Muscle of back (tissue), 11 donors: ENCODE data around the gene APOC1. TPM values are rescaled to one million over a fixed set of nuclear protein-coding genes. Genes with fewer than 3 reads are reported as not detected.
"Not testable (repeated sequence)": the region's sequence is repeated elsewhere in the genome, so short reads cannot be mapped to it uniquely, and the experiment has no call there.

Source experiments
- DNase-seq, 3 donors: peaks; one replicate each; pipeline versions ENCODE4 v3.0.0 to v3.0.0-alpha.2; 2013
- polyA plus RNA-seq, 10 donors: library from polyadenylated mRNA; unstranded; fragments of 120-200 nt; gene quantifications; one replicate each; pipeline ENCODE4 v1.2.1, GENCODE V29; 2013; ENCODE audit not compliant: insufficient read length in 10 of 10

Gene APOC1
- polyA plus RNA-seq, 10 donors, result 11.5 to 23.3 (median 13.7) TPM

DNA sequence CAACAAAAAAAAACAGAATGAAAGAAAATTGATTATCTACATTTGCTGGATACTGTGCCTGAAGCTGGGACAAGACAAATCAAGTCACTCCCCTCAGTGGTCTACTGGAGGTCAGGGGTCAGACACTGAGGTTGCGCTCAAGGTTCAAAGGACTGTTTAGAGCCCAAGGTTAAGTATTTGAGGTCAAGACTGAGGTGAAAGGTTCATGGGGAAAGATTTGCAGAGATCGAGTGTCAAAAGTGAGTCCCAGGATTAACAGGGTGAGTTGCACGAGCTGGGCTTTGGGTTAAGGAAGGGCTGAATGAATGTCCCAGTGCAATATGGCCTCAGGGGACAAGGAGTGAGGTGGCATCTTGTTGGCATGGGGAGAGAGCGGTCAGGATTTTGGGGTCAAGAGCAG is 26.8 kb upstream of the APOC1 start:
- DNase-seq, result no peak

DNA sequence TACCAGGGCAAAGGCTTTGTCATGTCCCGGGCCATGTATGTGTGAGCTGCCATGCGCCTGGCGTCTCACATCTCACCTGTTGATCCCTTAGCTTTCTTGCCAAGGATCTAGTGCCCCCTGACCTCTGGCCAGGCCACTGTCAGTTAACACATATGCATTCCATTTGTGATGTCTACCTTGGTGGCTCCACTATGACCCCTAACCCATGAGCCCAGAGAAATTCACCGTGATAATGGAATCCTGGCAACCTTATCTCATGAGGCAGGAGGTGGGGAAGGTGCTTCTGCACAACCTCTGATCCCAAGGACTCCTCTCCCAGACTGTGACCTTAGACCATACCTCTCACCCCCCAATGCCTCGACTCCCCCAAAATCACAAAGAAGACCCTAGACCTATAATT is 26.1 kb upstream of the APOC1 start:
- DNase-seq, result not testable (repeated sequence)

DNA sequence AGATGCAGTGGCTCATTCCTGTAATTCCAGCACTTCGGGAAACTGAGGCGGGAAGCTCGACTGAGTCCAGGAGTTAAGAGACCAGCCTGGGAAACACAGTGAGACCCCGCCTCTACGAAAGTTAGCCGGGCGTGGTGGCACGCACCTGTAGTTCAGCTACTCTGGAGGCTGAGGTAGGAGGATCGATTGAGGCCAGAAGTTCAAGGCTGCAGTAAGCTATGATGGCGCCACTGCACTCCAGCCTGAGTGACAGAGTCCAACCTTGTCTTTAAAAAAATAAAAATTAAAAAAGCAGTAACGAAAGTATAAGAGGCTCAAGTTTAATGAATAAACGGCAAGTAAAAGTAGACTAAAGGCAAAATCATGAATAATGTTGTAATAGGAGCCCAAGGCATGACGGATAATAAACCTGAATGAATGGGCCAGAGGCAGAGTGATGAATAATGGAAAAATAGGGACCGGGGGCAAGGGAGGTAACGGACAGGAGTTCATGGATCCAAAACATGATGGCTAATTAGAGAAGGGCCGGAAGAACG is 24.5 kb upstream of the APOC1 start:
- no peak for DNase-seq

DNA sequence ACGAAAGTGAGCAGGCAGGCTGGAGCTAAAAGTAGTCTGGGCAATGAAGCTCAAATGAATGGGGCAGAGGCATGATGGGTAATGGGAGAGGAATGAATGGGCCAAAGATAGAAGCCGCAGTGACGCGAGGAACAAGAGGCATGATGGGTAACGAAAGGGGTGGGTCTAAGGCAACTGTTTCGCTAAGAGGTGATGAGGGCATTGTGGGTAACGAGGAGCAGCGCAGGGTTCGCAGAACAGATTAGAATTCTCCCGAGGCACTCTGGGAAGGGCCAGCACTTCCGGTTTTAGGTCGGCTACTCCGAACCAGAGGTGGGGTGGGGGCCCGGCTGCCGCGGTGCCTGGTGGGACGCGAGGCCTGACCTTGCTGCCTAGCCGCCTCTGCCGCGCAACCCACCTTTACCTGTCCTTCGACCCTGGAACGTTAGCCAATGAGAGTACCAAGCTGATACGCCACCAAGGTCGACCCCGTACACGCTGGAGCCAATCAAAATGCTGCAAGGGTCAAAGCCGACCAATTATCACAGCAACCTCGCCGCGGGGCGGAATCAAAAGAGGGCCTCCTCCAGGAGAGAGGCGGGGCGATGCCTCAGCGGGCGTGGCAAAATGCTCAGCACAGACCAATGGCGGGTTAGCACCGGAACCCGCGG is 23.9 kb upstream of the APOC1 start:
- DNase-seq, result peak; percentile 99 to 100 (median 100)

DNA sequence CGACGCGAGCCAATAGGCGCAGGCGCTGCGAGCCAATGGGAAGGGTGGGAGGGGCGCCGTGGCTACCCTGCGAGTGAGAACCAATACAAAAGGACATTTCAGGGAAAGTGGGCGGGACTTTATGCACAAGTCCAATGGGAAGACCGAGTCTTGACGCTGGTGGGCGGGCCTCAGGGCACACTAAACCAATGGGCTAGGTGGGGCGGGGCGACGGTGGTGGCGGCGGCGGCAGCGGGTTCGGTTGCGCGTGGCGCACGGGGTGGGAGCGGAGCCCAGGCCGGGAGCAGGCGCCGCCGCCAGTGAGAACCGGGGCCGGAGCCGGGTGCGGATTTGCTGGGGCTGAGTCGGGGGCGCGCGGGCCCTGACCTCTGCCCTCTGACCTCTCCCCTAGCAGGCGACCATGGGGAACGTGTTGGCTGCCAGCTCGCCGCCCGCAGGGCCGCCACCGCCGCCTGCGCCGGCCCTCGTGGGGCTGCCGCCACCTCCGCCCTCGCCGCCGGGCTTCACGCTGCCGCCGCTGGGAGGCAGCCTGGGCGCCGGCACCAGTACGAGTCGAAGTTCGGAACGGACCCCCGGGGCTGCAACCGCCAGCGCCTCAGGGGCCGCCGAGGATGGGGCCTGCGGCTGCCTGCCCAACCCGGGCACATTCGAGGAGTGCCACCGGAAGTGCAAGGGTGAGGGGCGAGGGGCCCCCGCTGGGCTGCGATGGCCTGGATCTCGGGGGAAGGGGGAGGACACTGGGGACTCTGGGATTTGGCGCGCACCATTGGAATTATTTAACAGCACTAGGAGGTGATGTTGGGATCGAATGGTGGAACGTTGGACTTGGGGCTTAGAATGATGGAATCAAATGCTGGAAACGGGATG is 23.2 kb upstream of the APOC1 start, which contains the start of gene TOMM40:
Gene TOMM40, plus strand, starts transcription at position 239 of the 867 bp plus-strand sequence. Its CDS starts 162 bp downstream, at position 401.
- DNase-seq, result peak in 1 of 3 donors; percentile 100

DNA sequence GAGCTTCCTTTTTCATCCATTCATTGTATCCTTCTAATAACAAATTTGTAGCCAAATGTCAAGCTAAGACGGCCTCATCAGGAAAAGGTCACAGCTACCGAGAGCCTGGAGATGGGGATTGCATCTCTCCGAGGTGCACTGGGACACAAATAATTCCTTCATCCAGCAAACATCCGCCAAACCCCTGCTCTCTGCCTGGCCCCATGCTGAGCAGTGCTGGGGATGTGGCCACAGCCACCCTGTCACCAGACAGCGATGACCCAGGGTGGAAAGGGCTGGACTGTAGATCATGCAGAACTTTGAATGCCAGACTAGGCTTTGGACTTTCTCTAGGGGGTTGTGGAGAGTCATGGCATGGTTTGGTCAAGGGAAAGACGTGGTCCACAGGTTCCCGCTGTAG is 21.5 kb upstream of the APOC1 start:
- no peak for DNase-seq

DNA sequence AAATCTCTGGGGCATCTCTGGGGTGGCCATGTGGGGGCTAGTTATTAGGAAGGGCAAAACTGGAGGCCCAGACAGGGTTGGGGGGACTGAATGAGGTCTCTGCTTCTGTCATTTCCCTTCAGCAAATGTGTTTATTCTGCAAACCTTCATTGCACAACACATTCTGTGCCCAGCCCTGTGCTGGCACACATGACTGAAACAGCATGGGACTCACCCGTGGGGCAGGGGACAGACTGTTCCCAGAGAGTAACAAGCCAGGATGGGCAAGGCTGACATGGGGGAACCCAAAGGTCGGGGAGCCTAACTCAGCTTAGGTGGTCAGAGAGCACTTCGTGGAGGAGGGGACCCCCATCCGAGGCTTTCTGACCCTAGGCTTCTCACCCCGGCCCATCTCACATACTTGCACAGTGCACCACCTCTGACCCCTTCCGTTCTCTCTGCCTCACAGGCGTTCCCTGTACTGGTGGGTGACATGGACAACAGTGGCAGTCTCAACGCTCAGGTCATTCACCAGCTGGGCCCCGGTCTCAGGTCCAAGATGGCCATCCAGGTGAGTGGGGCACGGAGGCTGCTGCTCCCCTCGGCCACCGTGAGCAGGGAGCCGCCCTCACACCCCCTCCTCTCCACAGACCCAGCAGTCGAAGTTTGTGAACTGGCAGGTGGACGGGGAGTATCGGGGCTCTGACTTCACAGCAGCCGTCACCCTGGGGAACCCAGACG is 20.9 kb upstream of the APOC1 start:
- DNase-seq, result no peak

DNA sequence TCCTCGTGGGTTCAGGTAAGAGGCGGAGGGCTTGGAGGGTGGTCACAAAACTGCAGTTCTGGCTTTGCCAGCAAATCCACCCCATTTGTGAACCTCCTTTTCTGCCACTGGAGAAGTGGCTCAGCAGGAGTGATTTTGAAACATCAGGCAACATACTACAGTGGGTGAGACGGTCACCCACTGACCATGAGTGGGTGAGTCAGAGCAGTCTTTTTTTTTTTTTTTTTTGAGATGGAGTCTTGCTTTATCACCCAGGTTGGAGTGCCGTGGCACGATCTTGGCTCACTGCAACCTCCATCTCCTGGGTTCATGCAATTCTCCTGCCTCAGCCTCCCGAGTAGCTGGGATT is 20.4 kb upstream of the APOC1 start:
- DNase-seq, result no peak

DNA sequence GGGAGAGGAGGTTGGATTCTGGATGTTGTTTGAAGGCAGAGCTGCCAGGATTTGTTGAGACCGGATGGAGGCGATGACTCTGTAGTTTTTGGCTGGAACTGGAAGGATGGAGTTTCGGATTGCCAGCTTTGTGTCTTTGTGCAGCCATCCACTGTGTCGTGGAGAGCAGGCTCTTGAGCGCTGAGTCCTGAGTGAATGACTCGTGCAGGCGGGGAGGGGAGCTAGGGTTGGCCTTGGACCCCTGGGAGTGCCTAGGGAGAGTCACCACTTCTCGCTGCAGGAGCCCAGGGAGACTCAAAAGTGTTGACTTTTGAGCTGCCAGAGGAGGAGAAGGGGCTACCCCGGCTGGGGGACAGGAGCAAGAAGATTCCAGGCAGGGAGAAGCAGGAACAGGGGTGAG is 19.5 kb upstream of the APOC1 start:
- DNase-seq, result no peak

DNA sequence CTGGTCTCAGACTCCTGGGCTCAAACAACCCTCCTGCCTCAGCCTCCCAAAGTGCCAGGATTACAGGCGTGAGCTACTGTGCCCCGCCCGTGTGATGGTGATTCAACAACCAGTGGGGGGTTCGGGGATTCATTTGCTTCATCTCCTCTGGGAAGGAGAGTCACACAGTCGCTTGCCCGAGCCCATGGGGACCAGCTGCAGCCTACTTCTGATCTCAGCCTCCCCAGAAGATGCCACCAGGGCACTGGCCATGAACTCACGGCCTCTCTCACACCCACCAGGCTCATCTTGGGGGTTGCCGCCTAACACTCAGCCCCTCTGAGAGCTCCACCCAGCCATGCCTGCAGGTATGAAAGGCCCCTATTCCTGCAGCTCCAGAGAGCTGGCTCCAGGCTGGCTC is 16.6 kb upstream of the APOC1 start:
- no peak for DNase-seq

DNA sequence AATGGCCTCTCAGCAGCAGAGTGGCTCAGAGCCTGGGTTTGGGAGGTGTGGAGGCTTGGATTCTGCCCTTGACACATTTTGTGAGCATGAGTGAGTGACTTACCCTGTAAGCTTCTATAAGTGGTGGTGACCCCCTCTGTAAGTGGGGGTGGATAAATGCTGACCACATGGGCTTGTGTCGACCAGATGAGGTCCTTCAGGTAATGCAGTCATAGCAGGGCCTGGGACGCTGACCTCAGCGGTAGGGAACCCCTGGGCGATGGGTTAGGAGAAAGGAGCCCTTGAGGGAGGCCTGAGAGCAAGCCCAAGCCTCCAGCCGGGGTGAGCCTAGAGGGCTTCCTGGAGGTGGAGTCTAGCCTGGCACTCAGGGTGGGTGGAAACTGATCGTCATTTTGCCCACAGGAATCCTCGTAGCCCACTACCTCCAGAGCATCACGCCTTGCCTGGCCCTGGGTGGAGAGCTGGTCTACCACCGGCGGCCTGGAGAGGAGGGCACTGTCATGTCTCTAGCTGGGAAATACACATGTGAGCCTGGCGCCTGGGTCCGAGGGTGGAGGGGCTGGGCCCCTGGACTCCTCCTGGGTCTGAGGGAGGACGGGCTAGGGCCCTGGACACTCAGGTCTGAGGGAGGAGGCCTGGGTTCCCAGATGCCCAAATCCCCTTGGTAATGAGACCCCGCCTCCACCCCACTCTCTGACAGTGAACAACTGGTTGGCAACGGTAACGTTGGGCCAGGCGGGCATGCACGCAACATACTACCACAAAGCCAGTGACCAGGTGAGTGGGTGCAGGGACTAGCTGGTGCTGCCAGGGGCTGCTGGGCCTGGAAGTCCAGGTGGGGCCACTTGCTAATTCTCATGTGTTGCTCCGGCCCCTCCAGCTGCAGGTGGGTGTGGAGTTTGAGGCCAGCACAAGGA is 13.8 kb upstream of the APOC1 start:
- no peak for DNase-seq

DNA sequence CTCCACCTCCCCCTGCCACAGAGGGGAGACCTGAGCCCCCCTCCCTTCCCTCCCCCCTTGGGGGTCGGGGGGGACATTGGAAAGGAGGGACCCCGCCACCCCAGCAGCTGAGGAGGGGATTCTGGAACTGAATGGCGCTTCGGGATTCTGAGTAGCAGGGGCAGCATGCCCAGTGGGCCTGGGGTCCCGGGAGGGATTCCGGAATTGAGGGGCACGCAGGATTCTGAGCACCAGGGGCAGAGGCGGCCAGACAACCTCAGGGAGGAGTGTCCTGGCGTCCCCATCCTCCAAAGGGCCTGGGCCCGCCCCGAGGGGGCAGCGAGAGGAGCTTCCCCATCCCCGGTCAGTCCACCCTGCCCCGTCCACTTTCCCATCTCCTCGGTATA is 11.2 kb upstream of the APOC1 start:
- DNase-seq, result no peak

DNA sequence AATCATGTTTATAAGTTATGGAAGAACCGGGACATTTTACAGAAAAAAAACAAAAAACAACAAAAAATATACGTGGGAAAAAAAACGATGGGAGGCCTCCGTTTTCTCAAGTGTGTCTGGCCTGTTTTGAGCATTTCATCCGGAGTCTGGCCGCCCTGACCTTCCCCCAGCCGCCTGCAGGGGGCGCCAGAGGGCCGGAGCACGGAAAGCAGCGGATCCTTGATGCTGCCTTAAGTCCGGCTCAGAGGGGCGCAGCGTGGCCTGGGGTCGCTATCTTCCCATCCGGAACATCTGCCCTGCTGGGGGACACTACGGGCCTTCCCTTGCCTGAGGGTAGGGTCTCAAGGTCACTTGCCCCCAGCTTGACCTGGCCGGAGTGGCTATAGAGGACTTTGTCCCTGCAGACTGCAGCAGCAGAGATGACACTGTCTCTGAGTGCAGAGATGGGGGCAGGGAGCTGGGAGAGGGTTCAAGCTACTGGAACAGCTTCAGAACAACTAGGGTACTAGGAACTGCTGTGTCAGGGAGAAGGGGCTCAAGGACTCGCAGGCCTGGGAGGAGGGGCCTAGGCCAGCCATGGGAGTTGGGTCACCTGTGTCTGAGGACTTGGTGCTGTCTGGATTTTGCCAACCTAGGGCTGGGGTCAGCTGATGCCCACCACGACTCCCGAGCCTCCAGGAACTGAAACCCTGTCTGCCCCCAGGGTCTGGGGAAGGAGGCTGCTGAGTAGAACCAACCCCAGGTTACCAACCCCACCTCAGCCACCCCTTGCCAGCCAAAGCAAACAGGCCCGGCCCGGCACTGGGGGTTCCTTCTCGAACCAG is 10.6 kb upstream of the APOC1 start:
- DNase-seq, result peak; percentile 38 to 87 (median 75)

DNA sequence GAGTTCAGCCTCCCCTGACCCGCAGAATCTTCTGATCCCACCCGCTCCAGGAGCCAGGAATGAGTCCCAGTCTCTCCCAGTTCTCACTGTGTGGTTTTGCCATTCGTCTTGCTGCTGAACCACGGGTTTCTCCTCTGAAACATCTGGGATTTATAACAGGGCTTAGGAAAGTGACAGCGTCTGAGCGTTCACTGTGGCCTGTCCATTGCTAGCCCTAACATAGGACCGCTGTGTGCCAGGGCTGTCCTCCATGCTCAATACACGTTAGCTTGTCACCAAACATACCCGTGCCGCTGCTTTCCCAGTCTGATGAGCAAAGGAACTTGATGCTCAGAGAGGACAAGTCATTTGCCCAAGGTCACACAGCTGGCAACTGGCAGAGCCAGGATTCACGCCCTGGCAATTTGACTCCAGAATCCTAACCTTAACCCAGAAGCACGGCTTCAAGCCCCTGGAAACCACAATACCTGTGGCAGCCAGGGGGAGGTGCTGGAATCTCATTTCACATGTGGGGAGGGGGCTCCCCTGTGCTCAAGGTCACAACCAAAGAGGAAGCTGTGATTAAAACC is 9.9 kb upstream of the APOC1 start:
- DNase-seq, result no peak

DNA sequence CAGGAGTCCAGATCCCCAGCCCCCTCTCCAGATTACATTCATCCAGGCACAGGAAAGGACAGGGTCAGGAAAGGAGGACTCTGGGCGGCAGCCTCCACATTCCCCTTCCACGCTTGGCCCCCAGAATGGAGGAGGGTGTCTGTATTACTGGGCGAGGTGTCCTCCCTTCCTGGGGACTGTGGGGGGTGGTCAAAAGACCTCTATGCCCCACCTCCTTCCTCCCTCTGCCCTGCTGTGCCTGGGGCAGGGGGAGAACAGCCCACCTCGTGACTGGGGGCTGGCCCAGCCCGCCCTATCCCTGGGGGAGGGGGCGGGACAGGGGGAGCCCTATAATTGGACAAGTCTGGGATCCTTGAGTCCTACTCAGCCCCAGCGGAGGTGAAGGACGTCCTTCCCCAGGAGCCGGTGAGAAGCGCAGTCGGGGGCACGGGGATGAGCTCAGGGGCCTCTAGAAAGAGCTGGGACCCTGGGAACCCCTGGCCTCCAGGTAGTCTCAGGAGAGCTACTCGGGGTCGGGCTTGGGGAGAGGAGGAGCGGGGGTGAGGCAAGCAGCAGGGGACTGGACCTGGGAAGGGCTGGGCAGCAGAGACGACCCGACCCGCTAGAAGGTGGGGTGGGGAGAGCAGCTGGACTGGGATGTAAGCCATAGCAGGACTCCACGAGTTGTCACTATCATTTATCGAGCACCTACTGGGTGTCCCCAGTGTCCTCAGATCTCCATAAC is 8.8 kb upstream of the APOC1 start, which contains the start of gene APOE:
Gene APOE, plus strand, starts transcription at position 360 of the 724 bp plus-strand sequence. CDS start 829 bp downstream, outside the sequence.
- peak in 1 of 3 donors; percentile 53 for DNase-seq

DNA sequence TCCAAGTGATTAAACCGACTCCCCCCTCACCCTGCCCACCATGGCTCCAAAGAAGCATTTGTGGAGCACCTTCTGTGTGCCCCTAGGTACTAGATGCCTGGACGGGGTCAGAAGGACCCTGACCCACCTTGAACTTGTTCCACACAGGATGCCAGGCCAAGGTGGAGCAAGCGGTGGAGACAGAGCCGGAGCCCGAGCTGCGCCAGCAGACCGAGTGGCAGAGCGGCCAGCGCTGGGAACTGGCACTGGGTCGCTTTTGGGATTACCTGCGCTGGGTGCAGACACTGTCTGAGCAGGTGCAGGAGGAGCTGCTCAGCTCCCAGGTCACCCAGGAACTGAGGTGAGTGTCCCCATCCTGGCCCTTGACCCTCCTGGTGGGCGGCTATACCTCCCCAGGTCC is 6.8 kb upstream of the APOC1 start:
- no peak for DNase-seq

DNA sequence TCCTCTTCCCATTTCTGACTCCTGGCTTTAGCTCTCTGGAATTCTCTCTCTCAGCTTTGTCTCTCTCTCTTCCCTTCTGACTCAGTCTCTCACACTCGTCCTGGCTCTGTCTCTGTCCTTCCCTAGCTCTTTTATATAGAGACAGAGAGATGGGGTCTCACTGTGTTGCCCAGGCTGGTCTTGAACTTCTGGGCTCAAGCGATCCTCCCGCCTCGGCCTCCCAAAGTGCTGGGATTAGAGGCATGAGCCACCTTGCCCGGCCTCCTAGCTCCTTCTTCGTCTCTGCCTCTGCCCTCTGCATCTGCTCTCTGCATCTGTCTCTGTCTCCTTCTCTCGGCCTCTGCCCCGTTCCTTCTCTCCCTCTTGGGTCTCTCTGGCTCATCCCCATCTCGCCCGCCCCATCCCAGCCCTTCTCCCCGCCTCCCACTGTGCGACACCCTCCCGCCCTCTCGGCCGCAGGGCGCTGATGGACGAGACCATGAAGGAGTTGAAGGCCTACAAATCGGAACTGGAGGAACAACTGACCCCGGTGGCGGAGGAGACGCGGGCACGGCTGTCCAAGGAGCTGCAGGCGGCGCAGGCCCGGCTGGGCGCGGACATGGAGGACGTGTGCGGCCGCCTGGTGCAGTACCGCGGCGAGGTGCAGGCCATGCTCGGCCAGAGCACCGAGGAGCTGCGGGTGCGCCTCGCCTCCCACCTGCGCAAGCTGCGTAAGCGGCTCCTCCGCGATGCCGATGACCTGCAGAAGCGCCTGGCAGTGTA is 6.2 kb upstream of the APOC1 start:
- DNase-seq, result no peak

DNA sequence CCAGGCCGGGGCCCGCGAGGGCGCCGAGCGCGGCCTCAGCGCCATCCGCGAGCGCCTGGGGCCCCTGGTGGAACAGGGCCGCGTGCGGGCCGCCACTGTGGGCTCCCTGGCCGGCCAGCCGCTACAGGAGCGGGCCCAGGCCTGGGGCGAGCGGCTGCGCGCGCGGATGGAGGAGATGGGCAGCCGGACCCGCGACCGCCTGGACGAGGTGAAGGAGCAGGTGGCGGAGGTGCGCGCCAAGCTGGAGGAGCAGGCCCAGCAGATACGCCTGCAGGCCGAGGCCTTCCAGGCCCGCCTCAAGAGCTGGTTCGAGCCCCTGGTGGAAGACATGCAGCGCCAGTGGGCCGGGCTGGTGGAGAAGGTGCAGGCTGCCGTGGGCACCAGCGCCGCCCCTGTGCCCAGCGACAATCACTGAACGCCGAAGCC is 5.6 kb upstream of the APOC1 start:
- no peak for DNase-seq
